DND-41 (cell line): ENCODE results near the gene ATG13.

Experiments
- EZH2 ChIP-seq: IDR thresholded peaks from 3 replicates; pipeline ENCODE4 v1.6.1; 2012; ENCODE audit warnings: borderline replicate concordance, low read depth, mild to moderate bottlenecking, moderate library complexity, low read length, inconsistent platforms; ENCODE audit not compliant: severe bottlenecking
- TF ChIP-seq, protein P1 (sequence below): IDR thresholded peaks from 2 replicates; pipeline ENCODE4 v1.5.1; 2012; ENCODE audit warnings: borderline replicate concordance, low read length, moderate library complexity, mild to moderate bottlenecking; ENCODE audit not compliant: poor library complexity, severe bottlenecking; ENCODE audit errors: extremely low read depth

DNA sequence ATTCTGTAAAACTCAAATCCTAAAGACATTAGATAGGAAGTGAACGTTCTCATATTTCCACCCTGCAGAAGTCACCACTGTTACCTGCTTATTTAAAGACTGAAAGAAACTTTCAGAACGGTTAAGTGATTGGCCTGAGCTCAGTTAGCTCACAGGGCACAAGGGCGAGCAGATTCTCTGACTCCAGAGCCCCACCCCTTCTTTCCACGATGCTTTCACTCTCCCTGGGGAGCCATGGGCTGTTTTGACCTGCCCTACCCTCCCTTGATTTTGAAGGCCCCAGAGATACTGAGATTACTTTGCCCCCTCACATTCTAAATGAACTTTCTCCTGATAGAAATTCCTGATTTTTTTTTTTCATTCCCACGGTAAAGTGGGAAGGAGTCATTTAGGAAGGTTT, 49.2 kb downstream of the ATG13 start:
- no peak for TF ChIP-seq EZH2
- TF ChIP-seq, protein P1, sequence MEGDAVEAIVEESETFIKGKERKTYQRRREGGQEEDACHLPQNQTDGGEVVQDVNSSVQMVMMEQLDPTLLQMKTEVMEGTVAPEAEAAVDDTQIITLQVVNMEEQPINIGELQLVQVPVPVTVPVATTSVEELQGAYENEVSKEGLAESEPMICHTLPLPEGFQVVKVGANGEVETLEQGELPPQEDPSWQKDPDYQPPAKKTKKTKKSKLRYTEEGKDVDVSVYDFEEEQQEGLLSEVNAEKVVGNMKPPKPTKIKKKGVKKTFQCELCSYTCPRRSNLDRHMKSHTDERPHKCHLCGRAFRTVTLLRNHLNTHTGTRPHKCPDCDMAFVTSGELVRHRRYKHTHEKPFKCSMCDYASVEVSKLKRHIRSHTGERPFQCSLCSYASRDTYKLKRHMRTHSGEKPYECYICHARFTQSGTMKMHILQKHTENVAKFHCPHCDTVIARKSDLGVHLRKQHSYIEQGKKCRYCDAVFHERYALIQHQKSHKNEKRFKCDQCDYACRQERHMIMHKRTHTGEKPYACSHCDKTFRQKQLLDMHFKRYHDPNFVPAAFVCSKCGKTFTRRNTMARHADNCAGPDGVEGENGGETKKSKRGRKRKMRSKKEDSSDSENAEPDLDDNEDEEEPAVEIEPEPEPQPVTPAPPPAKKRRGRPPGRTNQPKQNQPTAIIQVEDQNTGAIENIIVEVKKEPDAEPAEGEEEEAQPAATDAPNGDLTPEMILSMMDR, result no peak
